GM12878 (cell line): ENCODE data around the gene EEF1A1. TPM values are rescaled to one million over a fixed set of nuclear protein-coding genes. Genes with fewer than 3 reads are reported as not detected.

Experiments used
- BHLHE40 ChIP-seq, 2 experiments: fragments of 450-650 bp in 1 of 2; IDR thresholded peaks; 2 replicates each; pipeline ENCODE4 v1.6.1; 2011 to 2017; ENCODE audit warnings: low read depth in 2 of 2, borderline replicate concordance in 1 of 2, improper control_type of control experiment in 1 of 2, low read length in 1 of 2, mild to moderate bottlenecking in 1 of 2
- CEBPB ChIP-seq, 2 experiments: fragments of 150-350 bp in 1 of 2; IDR thresholded peaks; 2 replicates each; pipeline ENCODE4 v1.6.1; 2012 to 2014; ENCODE audit warnings: low read depth in 2 of 2, low read length in 2 of 2, borderline replicate concordance in 1 of 2, inconsistent platforms in 1 of 2
- CEBPZ ChIP-seq: fragments of 150-350 bp; IDR thresholded peaks from 2 replicates; pipeline ENCODE4 v1.6.1; 2016; ENCODE audit warnings: low read depth, low read length
- CTCF ChIP-seq, 3 experiments: IDR thresholded peaks in 2 of 3; conservative IDR thresholded peaks in 1 of 3; 2 replicates each; pipeline ENCODE4 v1.5.1; 2011; ENCODE audit warnings: low read depth in 3 of 3, low read length in 3 of 3, mild to moderate bottlenecking in 3 of 3, control low read depth in 2 of 3, moderate library complexity in 2 of 3, inconsistent platforms in 1 of 3, mixed read lengths in 1 of 3; ENCODE audit not compliant: control insufficient read depth in 2 of 3, insufficient read depth in 1 of 3; ENCODE audit errors: extremely low read depth in 1 of 3
- EED ChIP-seq: sonication (generic); IDR thresholded peaks from 2 replicates; pipeline ENCODE4 v1.6.1; 2016; ENCODE audit warnings: antibody characterized with exemption, low read depth
- EGR1 ChIP-seq, 2 experiments: IDR thresholded peaks; 1 replicate in 1 of 2; 2 replicates in 1 of 2; pipeline ENCODE4 v1.6.1; 2011 to 2012; ENCODE audit warnings: low read depth in 2 of 2, low read length in 2 of 2, borderline replicate concordance in 1 of 2, mild to moderate bottlenecking in 1 of 2, moderate library complexity in 1 of 2
- IKZF1 ChIP-seq: fragments of 450-650 bp; conservative IDR thresholded peaks from 2 replicates; pipeline ENCODE4 v1.6.1; 2017; ENCODE audit warnings: antibody characterized with exemption, mild to moderate bottlenecking
- JUND ChIP-seq: IDR thresholded peaks from 2 replicates; pipeline ENCODE4 v1.6.1; 2012; ENCODE audit warnings: low read depth, mild to moderate bottlenecking, low read length, improper control_type of control experiment, moderate library complexity
- KDM1A ChIP-seq: fragments of 200-600 bp; sonication (generic); IDR thresholded peaks from 2 replicates; pipeline ENCODE4 v1.6.1; 2016; ENCODE audit warnings: borderline replicate concordance
- KLF5 ChIP-seq: fragments of 450-650 bp; IDR thresholded peaks from 2 replicates; pipeline ENCODE4 v1.6.1; 2014; ENCODE audit warnings: mild to moderate bottlenecking; ENCODE audit not compliant: partially characterized antibody
- MLLT1 ChIP-seq: fragments of 450-650 bp; IDR thresholded peaks from 2 replicates; pipeline ENCODE4 v1.6.1; 2016; ENCODE audit warnings: mild to moderate bottlenecking
- NRF1 ChIP-seq: conservative IDR thresholded peaks from 2 replicates; pipeline ENCODE4 v1.6.1; 2011; ENCODE audit warnings: mild to moderate bottlenecking, low read depth, low read length, improper control_type of control experiment
- PBX3 ChIP-seq: IDR thresholded peaks from 2 replicates; pipeline ENCODE4 v1.6.1; 2011; ENCODE audit warnings: mild to moderate bottlenecking, low read depth, low read length, moderate library complexity; ENCODE audit not compliant: insufficient replicate concordance
- SPI1 ChIP-seq: IDR thresholded peaks from 2 replicates; pipeline ENCODE4 v1.6.1; 2011; ENCODE audit warnings: low read depth, mild to moderate bottlenecking, low read length, moderate library complexity, borderline replicate concordance; ENCODE audit not compliant: insufficient read depth
- SREBF1 ChIP-seq: IDR thresholded peaks from 2 replicates; pipeline ENCODE4 v1.6.1; 2012; ENCODE audit warnings: mild to moderate bottlenecking, low read length
- SUZ12 ChIP-seq: fragments of 200-600 bp; sonication (generic); IDR thresholded peaks from one replicate; pipeline ENCODE4 v1.6.1; 2018; ENCODE audit warnings: antibody characterized with exemption, mild to moderate bottlenecking; ENCODE audit not compliant: unreplicated experiment
- YY1 ChIP-seq: IDR thresholded peaks from 2 replicates; pipeline ENCODE4 v1.6.1; 2011; ENCODE audit warnings: low read depth, mild to moderate bottlenecking, low read length
- ZBTB33 ChIP-seq: fragments of 450-650 bp; IDR thresholded peaks from 2 replicates; pipeline ENCODE4 v1.6.1; 2017; ENCODE audit warnings: mild to moderate bottlenecking
- polyA plus RNA-seq, 11 experiments: library from polyadenylated mRNA; depleted of rRNA in 4 of 11; unstranded in 6 of 11; stranded (reverse) in 5 of 11; fragments of >200 nt; fragmentation: Nextera tagmentation in 4 of 11; fragmentation: Illumina TruSeq in 1 of 11; extraction: Ambion mirVana in 4 of 11; extraction: Trizol in 1 of 11; gene quantifications; 1 replicate in 1 of 11; 2 replicates in 10 of 11; pipeline versions ENCODE4 v1.2.1 to v1.2.3, GENCODE V29; 2011 to 2016; ENCODE audit warnings: inconsistent platforms in 2 of 11, missing spikeins in 2 of 11, low read depth in 1 of 11
- total RNA-seq, 4 experiments: library from RNA; depleted of rRNA in 3 of 4; stranded (reverse); fragments of >200 nt in 3 of 4; fragmentation: Illumina TruSeq in 1 of 4; extraction: Trizol in 1 of 4; gene quantifications; 2 replicates each; pipeline versions ENCODE4 v1.2.1 to v1.2.3, GENCODE V29; 2013 to 2021

The EEF1A1 gene
- total and polyA plus RNA-seq, 10 of the 15 experiments (the other 5 are each of a cell fraction or from before 2014, with no cell fraction given) = 4,214 to 18,090 (median 14,132) TPM

GRCh38 chr6:73519926-73520687 is 725 bp downstream of the EEF1A1 start (continued):
- peak in 1 of 2 experiments; percentile 64; a peak in 1 of 3 replicates for TF ChIP-seq EGR1 (IDR thresholded peaks at IDR 0.05; ENCODE audit: borderline replicate concordance in 1 of 2, low read depth in 2 of 2, low read length in 2 of 2)
- no peak for TF ChIP-seq JUND
- no peak for TF ChIP-seq SUZ12
- no peak for TF ChIP-seq CEBPZ
- no peak for TF ChIP-seq SREBF1
- TF ChIP-seq CEBPB (IDR thresholded peaks at IDR 0.05; ENCODE audit: borderline replicate concordance in 1 of 2, low read depth in 2 of 2, low read length in 2 of 2) = no peak
- TF ChIP-seq PBX3 = no peak
- TF ChIP-seq YY1 = peak; percentile 97
- TF ChIP-seq SPI1 = no peak
- no peak for TF ChIP-seq KDM1A
- no peak for TF ChIP-seq ZBTB33
- peak; percentile 27; the same call in 1 of the 2 replicates for TF ChIP-seq IKZF1
- TF ChIP-seq CTCF (IDR thresholded peaks at IDR 0.05 in 2 of 3, conservative IDR thresholded peaks at IDR 0.05 in 1 of 3; ENCODE audit: control insufficient read depth in 2 of 3, extremely low read depth in 1 of 3, insufficient read depth in 1 of 3, low read depth in 3 of 3, low read length in 3 of 3) = no peak
- peak; percentile 20; the same call in 1 of the 2 replicates for TF ChIP-seq EED
- peak; percentile 32; the same call in 1 of the 2 replicates for TF ChIP-seq MLLT1
- no peak for TF ChIP-seq NRF1
- TF ChIP-seq BHLHE40 (IDR thresholded peaks at IDR 0.05; ENCODE audit: borderline replicate concordance in 1 of 2, low read depth in 2 of 2, low read length in 1 of 2) = peak in 1 of 2 experiments; percentile 28; a peak in 1 of 4 replicates
- TF ChIP-seq KLF5 = no peak
